MM.1S (cell line): ENCODE results near the gene WIZ.

Experiments
- EZH2 ChIP-seq: fragments of 300-600 bp; sonication (generic); optimal IDR thresholded peaks from 2 replicates; pipeline ENCODE3; 2017; ENCODE audit warnings: low read depth, mild to moderate bottlenecking, antibody characterized with exemption, low read length, mixed read lengths
- EZH2phosphoT487 ChIP-seq: fragments of 300-600 bp; sonication (generic); IDR thresholded peaks from 2 replicates; pipeline ENCODE4 v1.6.1; 2018; ENCODE audit warnings: antibody characterized with exemption, low read length
- TF ChIP-seq, protein P1 (sequence below): fragments of 300-600 bp; sonication (generic); IDR thresholded peaks from 2 replicates; pipeline ENCODE4 v1.5.1; 2016; ENCODE audit warnings: antibody characterized with exemption, low read length, mixed read lengths

DNA sequence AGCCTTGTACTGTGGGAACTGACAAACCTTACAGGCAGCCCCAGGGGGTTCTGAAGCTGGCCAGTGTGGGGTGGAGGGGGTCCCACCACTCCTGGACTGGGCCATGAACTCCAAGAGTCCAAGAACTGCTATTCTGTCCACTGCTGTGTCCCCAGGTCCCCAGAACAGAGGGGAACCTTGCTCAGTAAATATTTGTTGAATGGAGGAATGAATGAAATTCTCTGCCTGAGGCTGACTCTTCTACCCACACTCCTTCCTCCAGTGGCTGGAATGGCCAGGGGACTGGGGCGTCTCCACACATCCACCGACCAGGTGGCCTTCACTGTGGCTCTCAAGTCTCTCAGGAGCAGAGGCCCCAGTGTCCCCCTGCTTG, 11.6 kb downstream of the WIZ start:
- TF ChIP-seq EZH2 (no peak), EZH2phosphoT487 (no peak)
- TF ChIP-seq, protein P1, sequence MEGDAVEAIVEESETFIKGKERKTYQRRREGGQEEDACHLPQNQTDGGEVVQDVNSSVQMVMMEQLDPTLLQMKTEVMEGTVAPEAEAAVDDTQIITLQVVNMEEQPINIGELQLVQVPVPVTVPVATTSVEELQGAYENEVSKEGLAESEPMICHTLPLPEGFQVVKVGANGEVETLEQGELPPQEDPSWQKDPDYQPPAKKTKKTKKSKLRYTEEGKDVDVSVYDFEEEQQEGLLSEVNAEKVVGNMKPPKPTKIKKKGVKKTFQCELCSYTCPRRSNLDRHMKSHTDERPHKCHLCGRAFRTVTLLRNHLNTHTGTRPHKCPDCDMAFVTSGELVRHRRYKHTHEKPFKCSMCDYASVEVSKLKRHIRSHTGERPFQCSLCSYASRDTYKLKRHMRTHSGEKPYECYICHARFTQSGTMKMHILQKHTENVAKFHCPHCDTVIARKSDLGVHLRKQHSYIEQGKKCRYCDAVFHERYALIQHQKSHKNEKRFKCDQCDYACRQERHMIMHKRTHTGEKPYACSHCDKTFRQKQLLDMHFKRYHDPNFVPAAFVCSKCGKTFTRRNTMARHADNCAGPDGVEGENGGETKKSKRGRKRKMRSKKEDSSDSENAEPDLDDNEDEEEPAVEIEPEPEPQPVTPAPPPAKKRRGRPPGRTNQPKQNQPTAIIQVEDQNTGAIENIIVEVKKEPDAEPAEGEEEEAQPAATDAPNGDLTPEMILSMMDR: no peak
